HEK293 (cell line): Measurements from ENCODE around the gene PIGBOS1.

Experiments used
- CTCF ChIA-PET: fragments of 350-600 bp; formaldehyde crosslinking; extraction: SDS; loops from one replicate; lab custom pipeline; 2021; ENCODE audit warnings: antibody characterized with exemption; lab: Yijun Ruan, JAX
- POLR2A ChIA-PET: fragments of 300-600 bp; formaldehyde crosslinking; extraction: SDS; loops from one replicate; lab custom pipeline; 2020; ENCODE audit warnings: antibody characterized with exemption, inconsistent platforms; lab: Yijun Ruan, JAX
- H3K27ac ChIP-seq: fragments of 200-500 bp; sonication (Bioruptor generic); 2 replicates; pipeline ENCODE4 v1.5.1; 2014; ENCODE audit warnings: low read depth, low read length, control low read depth, inconsistent platforms; ENCODE audit errors: extremely low read depth
- H3K36me3 ChIP-seq, 2 experiments: fragments of 200-500 bp in 1 of 2; sonication (Bioruptor generic) in 1 of 2; 1 replicate in 1 of 2; 2 replicates in 1 of 2; pipeline ENCODE4 v1.5.1; 2014 to 2017; ENCODE audit warnings: inconsistent platforms in 2 of 2, low read length in 2 of 2; ENCODE audit not compliant: control insufficient read depth in 2 of 2, insufficient read depth in 1 of 2
- H3K4me1 ChIP-seq: fragments of 200-500 bp; sonication (Bioruptor generic); 2 replicates; pipeline ENCODE4 v1.5.1; 2014; ENCODE audit warnings: mild to moderate bottlenecking, low read length, inconsistent platforms; ENCODE audit not compliant: control insufficient read depth, insufficient read depth
- H3K4me3 ChIP-seq: 2 replicates; pipeline ENCODE4 v1.5.1; 2011; ENCODE audit warnings: low read depth, mild to moderate bottlenecking, control low read depth, low read length, moderate library complexity
- H3K9me3 ChIP-seq: fragments of 200-500 bp; sonication (Bioruptor generic); 2 replicates; pipeline ENCODE4 v1.5.1; 2014; ENCODE audit warnings: low read depth, low read length, inconsistent platforms; ENCODE audit not compliant: control insufficient read depth, insufficient read depth
- GLI2 ChIP-seq: fragments of 450-650 bp; formaldehyde crosslinking; IDR thresholded peaks from 2 replicates; pipeline ENCODE4; 2017; ENCODE audit warnings: missing biosample characterization, missing genetic modification characterization, low read depth, borderline replicate concordance
- PBX3 ChIP-seq: sonication (generic); formaldehyde crosslinking; IDR thresholded peaks from 2 replicates; pipeline ENCODE4 v1.8.1; 2022; ENCODE audit warnings: mild to moderate bottlenecking, moderate library complexity, missing genetic modification reagents
- TCF7L2 ChIP-seq: IDR thresholded peaks from 2 replicates; pipeline ENCODE4 v1.6.1; 2011; ENCODE audit warnings: low read depth, mild to moderate bottlenecking, inconsistent platforms, low read length, moderate library complexity, borderline replicate concordance
- TSHZ1 ChIP-seq: fragments of 450-650 bp; formaldehyde crosslinking; IDR thresholded peaks from 2 replicates; pipeline ENCODE4 v1.5.1; 2016; ENCODE audit warnings: missing biosample characterization, missing genetic modification characterization, borderline replicate concordance
- ZBTB1 ChIP-seq: fragments of 450-650 bp; formaldehyde crosslinking; IDR thresholded peaks from 2 replicates; pipeline ENCODE4 v1.5.1; 2016; ENCODE audit warnings: missing biosample characterization, missing genetic modification characterization
- ZBTB20 ChIP-seq: fragments of 450-650 bp; formaldehyde crosslinking; IDR thresholded peaks from 2 replicates; pipeline ENCODE4 v1.5.1; 2016; ENCODE audit warnings: missing biosample characterization, missing genetic modification characterization
- ZBTB7A ChIP-seq: fragments of 450-650 bp; formaldehyde crosslinking; IDR thresholded peaks from 2 replicates; pipeline ENCODE4 v1.5.1; 2016; ENCODE audit warnings: low read depth, missing biosample characterization, missing genetic modification characterization
- ZFHX2 ChIP-seq: fragments of 450-650 bp; formaldehyde crosslinking; conservative IDR thresholded peaks from 2 replicates; pipeline ENCODE4 v1.5.1; 2016; ENCODE audit warnings: missing biosample characterization, missing genetic modification characterization
- ZIC2 ChIP-seq: fragments of 450-650 bp; formaldehyde crosslinking; IDR thresholded peaks from 2 replicates; pipeline ENCODE4 v1.5.1; 2016; ENCODE audit warnings: missing biosample characterization, missing genetic modification characterization
- ZNF10 ChIP-seq: fragments of 450-650 bp; formaldehyde crosslinking; IDR thresholded peaks from 2 replicates; pipeline ENCODE4 v1.5.1; 2017; ENCODE audit warnings: missing biosample characterization, missing genetic modification characterization
- ZNF114 ChIP-seq: fragments of 450-650 bp; formaldehyde crosslinking; IDR thresholded peaks from 2 replicates; pipeline ENCODE4 v1.5.0; 2017; ENCODE audit warnings: missing biosample characterization, missing genetic modification characterization
- ZNF133 ChIP-seq: fragments of 450-650 bp; formaldehyde crosslinking; IDR thresholded peaks from 2 replicates; pipeline ENCODE4 v1.5.1; 2016; ENCODE audit warnings: missing biosample characterization, missing genetic modification characterization
- ZNF211 ChIP-seq: fragments of 450-650 bp; formaldehyde crosslinking; IDR thresholded peaks from 2 replicates; pipeline ENCODE4 v1.5.1; 2016; ENCODE audit warnings: low read depth, missing biosample characterization, missing genetic modification characterization
- ZNF248 ChIP-seq: fragments of 450-650 bp; formaldehyde crosslinking; IDR thresholded peaks from 2 replicates; pipeline ENCODE4 v1.5.1; 2017; ENCODE audit warnings: missing biosample characterization, missing genetic modification characterization
- ZNF274 ChIP-seq, 2 experiments: fragments of 200-500 bp in 1 of 2; fragments of 450-650 bp in 1 of 2; sonication (Bioruptor generic) in 1 of 2; formaldehyde crosslinking in 1 of 2; IDR thresholded peaks; 2 replicates each; pipeline versions ENCODE4 v1.5.1 to v1.6.1; 2014 to 2016; ENCODE audit warnings: borderline replicate concordance in 1 of 2, inconsistent platforms in 1 of 2, low read length in 1 of 2, missing biosample characterization in 1 of 2, missing genetic modification characterization in 1 of 2
- ZNF280C ChIP-seq: fragments of 450-650 bp; formaldehyde crosslinking; IDR thresholded peaks from 2 replicates; pipeline ENCODE4 v1.5.1; 2016; ENCODE audit warnings: missing biosample characterization, missing genetic modification characterization
- ZNF350 ChIP-seq: fragments of 450-650 bp; formaldehyde crosslinking; IDR thresholded peaks from 2 replicates; pipeline ENCODE4 v1.5.0; 2017; ENCODE audit warnings: missing biosample characterization, mild to moderate bottlenecking, missing genetic modification characterization
- ZNF416 ChIP-seq: fragments of 450-650 bp; formaldehyde crosslinking; IDR thresholded peaks from 2 replicates; pipeline ENCODE4 v1.5.1; 2016; ENCODE audit warnings: missing biosample characterization, missing genetic modification characterization
- ZNF423 ChIP-seq: fragments of 450-650 bp; formaldehyde crosslinking; IDR thresholded peaks from 2 replicates; pipeline ENCODE4 v1.5.1; 2016; ENCODE audit warnings: missing biosample characterization, missing genetic modification characterization
- ZNF510 ChIP-seq: fragments of 450-650 bp; formaldehyde crosslinking; IDR thresholded peaks from 2 replicates; pipeline ENCODE4 v1.5.1; 2018; ENCODE audit warnings: mild to moderate bottlenecking, missing genetic modification characterization, missing biosample characterization; ENCODE audit not compliant: insufficient replicate concordance
- ZNF544 ChIP-seq: fragments of 450-650 bp; formaldehyde crosslinking; IDR thresholded peaks from 2 replicates; pipeline ENCODE4 v1.5.0; 2017; ENCODE audit warnings: missing biosample characterization, missing genetic modification characterization
- ZNF596 ChIP-seq: fragments of 450-650 bp; IDR thresholded peaks from 2 replicates; pipeline ENCODE4 v1.5.0; 2018; ENCODE audit warnings: missing biosample characterization, mild to moderate bottlenecking, missing genetic modification characterization, moderate library complexity
- ZNF692 ChIP-seq: fragments of 450-650 bp; formaldehyde crosslinking; IDR thresholded peaks from 2 replicates; pipeline ENCODE4 v1.5.1; 2016; ENCODE audit warnings: missing biosample characterization, missing genetic modification characterization
- ZNF701 ChIP-seq: fragments of 450-650 bp; formaldehyde crosslinking; IDR thresholded peaks from 2 replicates; pipeline ENCODE4 v1.5.1; 2016; ENCODE audit warnings: missing biosample characterization, missing genetic modification characterization
- ZNF776 ChIP-seq: fragments of 450-650 bp; formaldehyde crosslinking; IDR thresholded peaks from 2 replicates; pipeline ENCODE4 v1.5.0; 2017; ENCODE audit warnings: missing biosample characterization, missing genetic modification characterization, borderline replicate concordance
- ZNF777 ChIP-seq: fragments of 450-650 bp; formaldehyde crosslinking; IDR thresholded peaks from 2 replicates; pipeline ENCODE4 v1.5.1; 2017; ENCODE audit warnings: missing biosample characterization, missing genetic modification characterization, borderline replicate concordance
- ZNF792 ChIP-seq: fragments of 450-650 bp; formaldehyde crosslinking; IDR thresholded peaks from 2 replicates; pipeline ENCODE4 v1.5.1; 2016; ENCODE audit warnings: missing biosample characterization, missing genetic modification characterization

The PIGBOS1 gene

GRCh38 chr15:55343168-55343567 is 24.2 kb upstream of the PIGBOS1 start (continued):
- no peak for TF ChIP-seq ZIC2

GRCh38 chr15:55337160-55337559 is 18.2 kb upstream of the PIGBOS1 start:
- no peak overlapping the region for H3K4me3 ChIP-seq
- no peak overlapping the region for H3K27ac ChIP-seq
- H3K9me3 ChIP-seq: no peaks in the 10 kb centered on the region
- H3K36me3 ChIP-seq: peaks cover 0 to 3% of the 10 kb centered on the region in 2 experiments; a peak in 2 of 3 replicates
- no peaks in the 10 kb centered on the region for H3K4me1 ChIP-seq
- CTCF ChIA-PET: interaction anchor here (0.6 kb wide), 1 partner anchor 14 kb away, joined by 3 read pairs; no protein-coding TSS in a partner anchor
- POLR2A ChIA-PET: no interaction called here
- no peak for TF ChIP-seq ZNF248 (tag by site-specific recombination)
- no peak for TF ChIP-seq ZNF211 (tag by site-specific recombination)
- TF ChIP-seq ZNF10 (tag by site-specific recombination): no peak
- no peak for TF ChIP-seq TCF7L2
- TF ChIP-seq GLI2 (tag by site-specific recombination): no peak
- TF ChIP-seq ZNF544 (tag by site-specific recombination): no peak
- TF ChIP-seq ZNF114: no peak
- no peak for TF ChIP-seq ZNF350
- TF ChIP-seq ZNF274 (IDR thresholded peaks at IDR 0.05; ENCODE audit: low read length): no peak
- no peak for TF ChIP-seq ZNF274 (tag by site-specific recombination; IDR thresholded peaks at IDR 0.05; ENCODE audit: borderline replicate concordance)
- no peak for TF ChIP-seq ZNF510 (tag by site-specific recombination)
- TF ChIP-seq ZNF701 (tag by site-specific recombination): no peak
- TF ChIP-seq ZNF776 (tag by site-specific recombination): no peak
- no peak for TF ChIP-seq ZNF777 (tag by site-specific recombination)
- TF ChIP-seq ZBTB1 (tag by site-specific recombination): no peak
- TF ChIP-seq ZNF423: no peak
- TF ChIP-seq ZNF280C: no peak
- TF ChIP-seq ZNF792 (tag by site-specific recombination): no peak
- no peak for TF ChIP-seq ZNF692
- no peak for TF ChIP-seq ZBTB20

- POLR2A ChIA-PET: no interaction called here
- Histone ChIP-seq H3K4me3 (no peak overlapping the region), H3K9me3 (no peaks in the 10 kb centered on the region), H3K27ac (no peak overlapping the region), H3K4me1 (no peaks in the 10 kb centered on the region), H3K36me3 (peaks cover 0 to 8% of the 10 kb centered on the region in 2 experiments; a peak in 2 of 3 replicates)
- CTCF ChIA-PET: interaction anchor here (0.6 kb wide), 1 partner anchor 44 kb away, joined by 3 read pairs; no protein-coding TSS in a partner anchor
- TF ChIP-seq PBX3 (CRISPR knock-in tag): no peak
- TF ChIP-seq ZNF596 (tag by site-specific recombination): no peak
- TF ChIP-seq TCF7L2: no peak
- no peak for TF ChIP-seq ZNF416 (tag by site-specific recombination)
- TF ChIP-seq ZFHX2 (tag by site-specific recombination): no peak
- no peak for TF ChIP-seq ZNF133 (tag by site-specific recombination)
- no peak for TF ChIP-seq ZBTB7A (tag by site-specific recombination)
- TF ChIP-seq TSHZ1 (tag by site-specific recombination): no peak
Measured at GRCh38 chr15:55334997-55335396, 16.1 kb upstream of the PIGBOS1 start.
